ENCODE measurements around the gene ACER1. TPM values are rescaled to one million over a fixed set of nuclear protein-coding genes. Genes with fewer than 3 reads are reported as not detected.
"Not testable (repeated sequence)": the region's sequence is repeated elsewhere in the genome, so short reads cannot be mapped to it uniquely, and the experiment has no call there.

ACER1 gene
- total RNA-seq, 6 experiments from 2014 or later = not detected

GRCh38 chr19:6362027-6362350 lies 28.6 kb upstream of the ACER1 start:
- Mint-ChIP-seq H3K27ac (peak overlapping the region; percentile 90), H3K4me3 (peak overlapping the region; percentile 96), H3K36me3 (ENCODE audit: low read depth) (peaks cover 5% of the 10 kb centered on the region), H3K4me1 (ENCODE audit: low read depth) (peaks cover 7% of the 10 kb centered on the region), H3K27me3 (ENCODE audit: insufficient read depth) (peaks cover 9% of the 10 kb centered on the region), H3K9me3 (no peaks in the 10 kb centered on the region)
- no peak for TF ChIP-seq CTCF (IDR thresholded peaks at IDR 0.05)
- DNase-seq = no peak

- not testable (repeated sequence) for H3K36me3 Mint-ChIP-seq (ENCODE audit: low read depth); H3K9me3 Mint-ChIP-seq; H3K4me1 Mint-ChIP-seq (ENCODE audit: low read depth); H3K27me3 Mint-ChIP-seq (ENCODE audit: insufficient read depth); DNase-seq; H3K27ac Mint-ChIP-seq
- H3K4me3 Mint-ChIP-seq = peak overlapping the region; percentile 96
Measured at GRCh38 chr19:6360857-6361216, 27.4 kb upstream of the ACER1 start.

GRCh38 chr19:6360445-6360844 lies 27.0 kb upstream of the ACER1 start:
- not testable (repeated sequence) for DNase-seq; H3K4me1 Mint-ChIP-seq (ENCODE audit: low read depth); H3K36me3 Mint-ChIP-seq (ENCODE audit: low read depth); H3K9me3 Mint-ChIP-seq; H3K27ac Mint-ChIP-seq; H3K27me3 Mint-ChIP-seq (ENCODE audit: insufficient read depth)
- 0 out of 2 replicates have a peak overlapping the region, but pooled peaks have one; percentile 96 for H3K4me3 Mint-ChIP-seq

GRCh38 chr19:6359568-6360341 lies 26.3 kb upstream of the ACER1 start:
- Mint-ChIP-seq H3K9me3 (no peaks in the 10 kb centered on the region), H3K4me3 (no peak overlapping the region), H3K4me1 (ENCODE audit: low read depth) (peaks cover 7% of the 10 kb centered on the region), H3K27me3 (ENCODE audit: insufficient read depth) (peaks cover 9% of the 10 kb centered on the region), H3K36me3 (ENCODE audit: low read depth) (peaks cover 5% of the 10 kb centered on the region), H3K27ac (no peak overlapping the region)
- no peak for DNase-seq
- TF ChIP-seq CTCF (IDR thresholded peaks at IDR 0.05) = no peak

DNA sequence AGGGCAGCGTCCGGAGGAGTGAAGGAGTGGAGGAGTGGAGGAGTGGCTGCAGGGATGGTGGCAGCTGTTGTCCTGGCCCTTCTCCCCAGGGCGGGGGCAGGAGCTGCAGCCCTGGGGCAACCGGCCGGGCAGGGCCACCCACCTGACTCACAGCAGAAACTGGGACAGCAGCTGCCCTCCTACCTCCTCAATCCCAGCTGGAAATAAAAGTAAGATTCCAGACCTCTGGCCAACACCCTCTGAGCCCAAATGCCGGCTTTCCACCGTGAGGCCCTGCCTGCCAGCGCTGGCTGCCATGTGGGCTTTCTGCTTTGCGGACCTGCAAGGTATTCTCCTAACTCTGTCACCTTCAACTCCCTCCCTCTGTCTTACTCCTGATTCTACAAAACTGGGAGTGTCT lies 24.6 kb upstream of the ACER1 start:
- H3K4me3 Mint-ChIP-seq = no peak overlapping the region
- no peak for TF ChIP-seq CTCF (IDR thresholded peaks at IDR 0.05)
- peaks cover 9% of the 10 kb centered on the region for H3K27me3 Mint-ChIP-seq (ENCODE audit: insufficient read depth)
- H3K4me1 Mint-ChIP-seq (ENCODE audit: low read depth) = peaks cover 7% of the 10 kb centered on the region
- no peak overlapping the region for H3K27ac Mint-ChIP-seq
- no peak for DNase-seq
- H3K36me3 Mint-ChIP-seq (ENCODE audit: low read depth) = peaks cover 5% of the 10 kb centered on the region; the same call in 1 of the 2 replicates
- H3K9me3 Mint-ChIP-seq = no peaks in the 10 kb centered on the region

- no peak overlapping the region for H3K27ac Mint-ChIP-seq
- no peak for DNase-seq
- TF ChIP-seq CTCF (IDR thresholded peaks at IDR 0.05) = no peak
- H3K36me3 Mint-ChIP-seq (ENCODE audit: low read depth) = peaks cover under 1% of the 10 kb centered on the region; the same call in 1 of the 2 replicates
- peaks cover under 1% of the 10 kb centered on the region for H3K4me1 Mint-ChIP-seq (ENCODE audit: low read depth)
- H3K27me3 Mint-ChIP-seq (ENCODE audit: insufficient read depth) = peaks cover 8% of the 10 kb centered on the region
- no peak overlapping the region for H3K4me3 Mint-ChIP-seq
- no peaks in the 10 kb centered on the region for H3K9me3 Mint-ChIP-seq
Measured at GRCh38 chr19:6357174-6357573, 23.8 kb upstream of the ACER1 start.

- not testable (repeated sequence) for H3K27me3 Mint-ChIP-seq (ENCODE audit: insufficient read depth); H3K27ac Mint-ChIP-seq; H3K36me3 Mint-ChIP-seq (ENCODE audit: low read depth); DNase-seq; H3K9me3 Mint-ChIP-seq; H3K4me3 Mint-ChIP-seq; H3K4me1 Mint-ChIP-seq (ENCODE audit: low read depth)
Measured at GRCh38 chr19:6355321-6356040, 22.1 kb upstream of the ACER1 start.
